Measurements from ENCODE around the gene RAB3IP. TPM values are rescaled to one million over a fixed set of nuclear protein-coding genes. Genes with fewer than 3 reads are reported as not detected.
A peak's percentile ranks its signal among the peaks of the same experiment; 100 is the strongest.

Gene RAB3IP
- total RNA-seq, 1 donor from 2014 or later: 111 TPM

DNA sequence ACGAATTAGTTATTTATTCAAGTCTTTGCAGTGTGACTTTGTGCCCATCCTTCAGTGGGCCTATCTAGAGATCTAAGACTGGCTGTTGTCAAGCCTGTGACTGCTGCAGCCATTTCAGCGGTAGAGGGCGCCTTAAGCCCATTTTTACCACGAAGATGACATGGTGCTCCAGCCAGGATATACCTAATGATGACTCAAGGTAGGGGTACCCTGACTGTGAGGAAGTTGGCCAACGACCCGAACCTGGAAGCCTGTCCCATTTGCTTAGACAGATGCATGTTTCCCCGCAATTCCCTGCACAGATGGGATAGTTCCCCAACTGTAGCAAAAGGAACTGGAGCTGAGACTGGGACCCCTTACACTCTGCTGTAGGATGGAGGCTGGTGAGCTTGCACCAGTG, 41.3 kb downstream of the RAB3IP start:
- H3K4me1 Mint-ChIP-seq: no peaks in the 10 kb centered on the region
- H3K27ac Mint-ChIP-seq: no peak overlapping the region
- no peak overlapping the region for H3K9ac ChIP-seq
- no peak overlapping the region for H3K4me2 ChIP-seq
- H3K36me3 ChIP-seq: no peaks in the 10 kb centered on the region
- H3K9me3 ChIP-seq (ENCODE audit: low read depth): no peaks in the 10 kb centered on the region
- no peak for TF ChIP-seq EZH2phosphoT487 (IDR thresholded peaks at IDR 0.05)
- TF ChIP-seq, protein P1, sequence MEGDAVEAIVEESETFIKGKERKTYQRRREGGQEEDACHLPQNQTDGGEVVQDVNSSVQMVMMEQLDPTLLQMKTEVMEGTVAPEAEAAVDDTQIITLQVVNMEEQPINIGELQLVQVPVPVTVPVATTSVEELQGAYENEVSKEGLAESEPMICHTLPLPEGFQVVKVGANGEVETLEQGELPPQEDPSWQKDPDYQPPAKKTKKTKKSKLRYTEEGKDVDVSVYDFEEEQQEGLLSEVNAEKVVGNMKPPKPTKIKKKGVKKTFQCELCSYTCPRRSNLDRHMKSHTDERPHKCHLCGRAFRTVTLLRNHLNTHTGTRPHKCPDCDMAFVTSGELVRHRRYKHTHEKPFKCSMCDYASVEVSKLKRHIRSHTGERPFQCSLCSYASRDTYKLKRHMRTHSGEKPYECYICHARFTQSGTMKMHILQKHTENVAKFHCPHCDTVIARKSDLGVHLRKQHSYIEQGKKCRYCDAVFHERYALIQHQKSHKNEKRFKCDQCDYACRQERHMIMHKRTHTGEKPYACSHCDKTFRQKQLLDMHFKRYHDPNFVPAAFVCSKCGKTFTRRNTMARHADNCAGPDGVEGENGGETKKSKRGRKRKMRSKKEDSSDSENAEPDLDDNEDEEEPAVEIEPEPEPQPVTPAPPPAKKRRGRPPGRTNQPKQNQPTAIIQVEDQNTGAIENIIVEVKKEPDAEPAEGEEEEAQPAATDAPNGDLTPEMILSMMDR (IDR thresholded peaks at IDR 0.05): peak; percentile 66
- H2AFZ ChIP-seq (replicated peaks): no peak overlapping the region
- no peak overlapping the region for H3K4me3 Mint-ChIP-seq
- H3K79me2 ChIP-seq (ENCODE audit: low read depth): peaks cover 29% of the 10 kb centered on the region
- H3K27me3 Mint-ChIP-seq (ENCODE audit: insufficient read depth, low read depth): no peaks in the 10 kb centered on the region
- peaks cover 15% of the 10 kb centered on the region for H3K9me3 Mint-ChIP-seq
- no peaks in the 10 kb centered on the region for H3K27me3 ChIP-seq
- H3K27ac ChIP-seq: no peak overlapping the region
- H4K20me1 ChIP-seq (ENCODE audit: low read depth): no peaks in the 10 kb centered on the region
- DNase-seq (ENCODE audit: low spot score): peak; percentile 53
- H3K36me3 Mint-ChIP-seq: peaks cover 18% of the 10 kb centered on the region
- H3F3A ChIP-seq (ENCODE audit: low read depth): peaks cover 17% of the 10 kb centered on the region
- no peak overlapping the region for H3K4me3 ChIP-seq
- peaks cover 11% of the 10 kb centered on the region for H3K4me1 ChIP-seq

DNA sequence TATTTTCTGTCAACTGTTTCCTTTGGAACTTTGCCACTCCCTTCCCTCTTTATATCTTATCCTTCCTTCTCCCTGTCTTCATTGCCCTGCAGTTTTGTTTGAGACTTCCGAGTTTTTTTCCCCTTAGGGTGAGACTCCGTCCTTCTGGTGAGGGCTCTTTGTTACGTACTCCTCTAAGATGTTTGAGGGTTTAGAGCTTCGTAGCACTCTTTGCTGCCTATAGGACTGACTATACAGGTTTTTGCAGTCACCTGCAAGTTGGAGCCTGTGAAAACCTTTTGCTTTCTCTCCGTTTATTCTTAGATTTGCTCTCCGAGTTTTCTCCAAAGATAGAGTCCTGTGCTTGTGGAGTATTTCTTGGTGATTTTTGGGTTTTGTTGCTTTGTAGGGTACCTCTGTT, 44.7 kb downstream of the RAB3IP start:
- Histone ChIP-seq H3K27me3 (no peaks in the 10 kb centered on the region), H3K27ac (peak overlapping the region; percentile 26), H3K4me1 (peaks cover 11% of the 10 kb centered on the region), H3K9me3 (ENCODE audit: low read depth) (no peaks in the 10 kb centered on the region), H3K79me2 (ENCODE audit: low read depth) (peaks cover 29% of the 10 kb centered on the region), H3F3A (ENCODE audit: low read depth) (peaks cover 17% of the 10 kb centered on the region), H4K20me1 (ENCODE audit: low read depth) (no peaks in the 10 kb centered on the region), H3K4me3 (peak overlapping the region; percentile 2), H3K9ac (no peak overlapping the region), H2AFZ (replicated peaks) (no peak overlapping the region), H3K36me3 (no peaks in the 10 kb centered on the region), H3K4me2 (peak overlapping the region; percentile 35)
- peak; percentile 16 for DNase-seq (ENCODE audit: low spot score)
- Mint-ChIP-seq H3K4me1 (no peaks in the 10 kb centered on the region), H3K4me3 (no peak overlapping the region), H3K27me3 (ENCODE audit: insufficient read depth, low read depth) (no peaks in the 10 kb centered on the region), H3K9me3 (peaks cover 15% of the 10 kb centered on the region), H3K36me3 (peaks cover 18% of the 10 kb centered on the region), H3K27ac (no peak overlapping the region)
- TF ChIP-seq EZH2 (IDR thresholded peaks at IDR 0.05): no peak
- TF ChIP-seq, protein P1 (IDR thresholded peaks at IDR 0.05): no peak
- TF ChIP-seq EZH2phosphoT487 (IDR thresholded peaks at IDR 0.05): no peak

DNA sequence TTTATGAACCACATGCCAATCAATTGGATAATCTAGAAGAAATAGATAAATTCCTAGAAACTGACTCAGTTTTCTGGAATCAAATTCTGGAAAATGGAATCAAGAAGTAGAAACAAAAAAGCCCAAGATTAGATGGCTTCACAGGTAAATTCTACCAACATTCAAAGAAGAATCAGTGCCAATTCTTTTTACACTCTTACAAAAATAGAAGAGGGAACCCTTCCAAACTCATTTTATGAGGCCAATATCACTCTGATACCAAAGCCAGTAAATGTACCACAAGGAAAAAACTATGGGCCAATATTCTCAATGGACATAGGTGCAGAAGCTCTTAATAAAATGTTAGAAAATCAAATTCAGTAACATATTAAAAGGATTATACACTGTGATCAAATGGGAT, 50.7 kb downstream of the RAB3IP start:
- H3K36me3 Mint-ChIP-seq: peaks cover 12% of the 10 kb centered on the region
- H2AFZ ChIP-seq (replicated peaks): no peak overlapping the region
- H3K4me3 ChIP-seq: no peak overlapping the region

More for the DNA sequence above, 50.7 kb downstream of the RAB3IP start:
- H3K27ac Mint-ChIP-seq: no peak overlapping the region
- H3K36me3 ChIP-seq: no peaks in the 10 kb centered on the region
- TF ChIP-seq, protein P1 (IDR thresholded peaks at IDR 0.05): no peak
- TF ChIP-seq EZH2 (IDR thresholded peaks at IDR 0.05) (no peak), EZH2phosphoT487 (IDR thresholded peaks at IDR 0.05) (no peak)
- H3K27ac ChIP-seq: no peak overlapping the region
- H3K4me1 Mint-ChIP-seq: no peaks in the 10 kb centered on the region
- no peaks in the 10 kb centered on the region for H4K20me1 ChIP-seq (ENCODE audit: low read depth)
- H3K27me3 Mint-ChIP-seq (ENCODE audit: insufficient read depth, low read depth): no peaks in the 10 kb centered on the region
- peaks cover 3% of the 10 kb centered on the region for H3K79me2 ChIP-seq (ENCODE audit: low read depth)
- H3K9ac ChIP-seq: no peak overlapping the region
- no peaks in the 10 kb centered on the region for H3K27me3 ChIP-seq
- H3K4me1 ChIP-seq: no peaks in the 10 kb centered on the region
- H3K9me3 ChIP-seq (ENCODE audit: low read depth): peaks cover 8% of the 10 kb centered on the region
- H3K9me3 Mint-ChIP-seq: peaks cover 28% of the 10 kb centered on the region
- H3F3A ChIP-seq (ENCODE audit: low read depth): no peaks in the 10 kb centered on the region
- no peak overlapping the region for H3K4me3 Mint-ChIP-seq
- DNase-seq (ENCODE audit: low spot score): no peak
- H3K4me2 ChIP-seq: no peak overlapping the region

Measured in neural progenitor cell (in vitro differentiated cells).